HepG2 (cell line): ENCODE measurements around the gene NUDT22. TPM values are rescaled to one million over a fixed set of nuclear protein-coding genes. Genes with fewer than 3 reads are reported as not detected.

Experiments used
- ATAC-seq: fragments of 200-7000 bp; cut with Tn5 transposase; 3 replicates; pipeline ENCODE4 v1.9.1; 2020; ENCODE audit warnings: mild to moderate bottlenecking, moderate library complexity
- BruUV-seq: library from RNA; stranded (reverse); fragments of 400-500 nt; replicated peaks from 2 replicates; lab custom pipeline; 2021; lab: Mats Ljungman, UMichigan
- CTCF ChIA-PET: fragments of 300-600 bp; formaldehyde crosslinking; extraction: SDS; loops from one replicate; lab custom pipeline; 2021; ENCODE audit warnings: low total read pairs, inconsistent platforms, low intra/inter-chr PET ratio; lab: Yijun Ruan, JAX
- POLR2A ChIA-PET: fragments of 350-600 bp; sonication (Branson Sonifier 250); formaldehyde crosslinking; loops from one replicate; lab custom pipeline; 2020; ENCODE audit warnings: antibody characterized with exemption, inconsistent platforms; lab: Yijun Ruan, JAX
- DNase-seq: peaks from one replicate; pipeline ENCODE4 v3.0.0-alpha.2; 2015; ENCODE audit warnings: low spot score
- FAIRE-seq: peaks from 3 replicates; lab custom pipeline; 2011; peaks lifted over from hg19 to GRCh38; lab: Jason Lieb, UNC
- H2AFZ ChIP-seq: one replicate; pipeline ENCODE4 v1.6.1; 2011; ENCODE audit warnings: low read length, inconsistent platforms
- H3K27ac ChIP-seq: fragments of 300-600 bp; 3 replicates; pipeline ENCODE4 v1.8.0; 2011; ENCODE audit warnings: mixed run types, mild to moderate bottlenecking, mixed read lengths, low read length, inconsistent platforms; ENCODE audit not compliant: insufficient read depth; ENCODE audit errors: extremely low read length
- H3K27me3 ChIP-seq, 2 experiments: fragments of 200-600 bp in 1 of 2; 2 replicates in 1 of 2; 3 replicates in 1 of 2; pipeline versions ENCODE4 v1.6.0 to v1.8.0; 2011; ENCODE audit warnings: low read length in 2 of 2, mild to moderate bottlenecking in 2 of 2, moderate library complexity in 2 of 2, inconsistent platforms in 1 of 2; ENCODE audit not compliant: insufficient read depth in 2 of 2, control insufficient read depth in 1 of 2
- H3K36me3 ChIP-seq, 2 experiments: fragments of 200-600 bp in 1 of 2; replicated peaks in 1 of 2; 2 replicates in 1 of 2; 3 replicates in 1 of 2; pipeline versions ENCODE4 v1.5.1 to v1.8.0; 2011; ENCODE audit warnings: low read length in 2 of 2, inconsistent platforms in 1 of 2; ENCODE audit not compliant: insufficient read depth in 2 of 2, control insufficient read depth in 1 of 2
- H3K4me1 ChIP-seq: 2 replicates; pipeline ENCODE4 v1.5.1; 2012; ENCODE audit warnings: low read length, inconsistent platforms; ENCODE audit not compliant: insufficient read depth
- H3K4me2 ChIP-seq: 2 replicates; pipeline ENCODE4 v1.6.0; 2011; ENCODE audit warnings: low read depth, low read length, inconsistent platforms
- H3K4me3 ChIP-seq, 3 experiments: fragments of 200-600 bp in 1 of 3; sonication (generic), shearing (Covaris generic) in 1 of 3; replicated peaks in 1 of 3; 2 replicates each; pipeline ENCODE4 v1.5.1; 2011 to 2016; ENCODE audit warnings: low read length in 3 of 3, inconsistent platforms in 2 of 3, low read depth in 2 of 3, mild to moderate bottlenecking in 2 of 3, control low read depth in 1 of 3, mixed read lengths in 1 of 3; ENCODE audit not compliant: insufficient read depth in 1 of 3
- H3K79me2 ChIP-seq: one replicate; pipeline ENCODE4 v1.6.1; 2011; ENCODE audit warnings: low read length, inconsistent platforms; ENCODE audit not compliant: insufficient read depth
- H3K9ac ChIP-seq: 2 replicates; pipeline ENCODE4 v1.6.0; 2011; ENCODE audit warnings: mild to moderate bottlenecking, low read depth, low read length, inconsistent platforms; ENCODE audit not compliant: insufficient read depth
- H3K9me3 ChIP-seq: 2 replicates; pipeline ENCODE4 v1.5.1; 2012; ENCODE audit warnings: mild to moderate bottlenecking, low read length
- H4K20me1 ChIP-seq: 2 replicates; pipeline ENCODE4 v1.6.0; 2011; ENCODE audit warnings: inconsistent platforms, mild to moderate bottlenecking, low read length, moderate library complexity; ENCODE audit not compliant: insufficient read depth
- CC2D1A ChIP-seq: sonication (generic); formaldehyde crosslinking; IDR thresholded peaks from 2 replicates; pipeline ENCODE4 v1.8.1; 2023; ENCODE audit warnings: mild to moderate bottlenecking, missing genetic modification reagents
- CCAR2 ChIP-seq: fragments of 200-400 bp; formaldehyde crosslinking; optimal IDR thresholded peaks from 2 replicates; pipeline ENCODE3; 2018; ENCODE audit warnings: low read depth, mild to moderate bottlenecking, low read length, moderate library complexity
- ETV6 ChIP-seq: sonication (generic); formaldehyde crosslinking; conservative IDR thresholded peaks from 2 replicates; pipeline ENCODE4 v1.4.0; 2020; ENCODE audit warnings: missing genetic modification reagents
- HMG20B ChIP-seq: conservative IDR thresholded peaks from 2 replicates; pipeline ENCODE4 v1.6.1; 2016; ENCODE audit warnings: missing genetic modification reagents, missing compliant biosample characterization
- KDM1A ChIP-seq: IDR thresholded peaks from 2 replicates; pipeline ENCODE4 v1.6.1; 2016; ENCODE audit warnings: missing compliant biosample characterization
- MIXL1 ChIP-seq: IDR thresholded peaks from 2 replicates; pipeline ENCODE4 v1.6.1; 2016
- MXI1 ChIP-seq: IDR thresholded peaks from 3 replicates; pipeline ENCODE4 v1.6.1; 2012; ENCODE audit warnings: low read depth, low read length, inconsistent platforms, borderline replicate concordance
- NR3C1 ChIP-seq: sonication (generic); formaldehyde crosslinking; IDR thresholded peaks from 2 replicates; pipeline ENCODE4 v1.4.0; 2020; ENCODE audit warnings: missing genetic modification reagents
- POLR2G ChIP-seq: fragments of 200-400 bp; formaldehyde crosslinking; IDR thresholded peaks from 2 replicates; pipeline ENCODE4 v1.6.1; 2018; ENCODE audit warnings: mild to moderate bottlenecking, low read depth, low read length, moderate library complexity
- SETDB1 ChIP-seq: sonication (generic); formaldehyde crosslinking; IDR thresholded peaks from 2 replicates; pipeline ENCODE4 v1.5.1; 2020; ENCODE audit warnings: missing genetic modification reagents, mild to moderate bottlenecking, borderline replicate concordance
- SMARCC2 ChIP-seq: fragments of 450-650 bp; IDR thresholded peaks from 2 replicates; pipeline ENCODE4 v1.6.1; 2017; ENCODE audit warnings: antibody characterized with exemption, mild to moderate bottlenecking
- YEATS4 ChIP-seq: sonication (generic); formaldehyde crosslinking; IDR thresholded peaks from 2 replicates; pipeline ENCODE4 v1.4.0; 2020; ENCODE audit warnings: missing genetic modification reagents, borderline replicate concordance
- ZNF253 ChIP-seq: sonication (generic); formaldehyde crosslinking; IDR thresholded peaks from 2 replicates; pipeline ENCODE4 v1.8.0; 2022; ENCODE audit warnings: mild to moderate bottlenecking, missing genetic modification reagents, borderline replicate concordance
- ZUFSP ChIP-seq: sonication (generic); formaldehyde crosslinking; IDR thresholded peaks from 2 replicates; pipeline ENCODE4 v1.9.0; 2021; ENCODE audit warnings: missing genetic modification reagents, mild to moderate bottlenecking, borderline replicate concordance
- WGBS: methylation state at CpG from one replicate; pipeline ENCODE4 v1.1.6; 2017; ENCODE audit warnings: low lambda C conversion rate; 5-methylcytosine and 5-hydroxymethylcytosine counted together
- in situ Hi-C: cut with HindIII; loops from 2 replicates; pipeline ENCODE4 v1.10.0; 2017; ENCODE audit warnings: low pct_unique_long_range_greater_than_20kb; ENCODE audit not compliant: extremely low pct_ligation_motif_present
- intact Hi-C: fragments of 100-400 bp; cut with micrococcal nuclease; formaldehyde crosslinking; loops from one replicate; pipeline ENCODE4 v1.10.0; 2022; ENCODE audit not compliant: unreplicated experiment
- polyA plus RNA-seq, 8 experiments: library from polyadenylated mRNA; depleted of rRNA in 3 of 8; stranded (reverse) in 7 of 8; unstranded in 1 of 8; fragments of >200 nt; fragmentation: Illumina TruSeq in 4 of 8; extraction: Trizol in 4 of 8; gene quantifications; 2 replicates each; pipeline versions ENCODE4 v1.2.1 to v1.2.3, GENCODE V29; 2011 to 2016; ENCODE audit warnings: low read depth in 4 of 8, missing spikeins in 1 of 8, mixed read lengths in 1 of 8; ENCODE audit not compliant: insufficient read depth in 1 of 8
- total RNA-seq, 5 experiments: library from RNA; depleted of rRNA; stranded (reverse); fragments of >200 nt; fragmentation: Illumina TruSeq; extraction: Trizol; gene quantifications; 2 replicates each; pipeline ENCODE4 v1.2.3, GENCODE V29; 2016; ENCODE audit warnings: low read depth in 1 of 5

NUDT22 gene
- total and polyA plus RNA-seq, 2 of the 13 experiments (the other 11 are each of a cell fraction or from before 2014, with no cell fraction given): 33.5 to 39.8 TPM

GRCh38 chr11:64260147-64260708, 34.2 kb downstream of the NUDT22 start:
- POLR2A ChIA-PET: interaction anchor here (0.9 kb wide), 1 partner anchor 9 kb away, joined by 3 read pairs; no protein-coding TSS in a partner anchor
- peaks cover 14 to 45% of the 10 kb centered on the region in 2 experiments; a peak in 4 of 5 replicates for H3K36me3 ChIP-seq

GRCh38 chr11:64261556-64262080, 35.5 kb downstream of the NUDT22 start:
- no peak for TF ChIP-seq MIXL1 (CRISPR knock-in tag)
- TF ChIP-seq POLR2G: no peak
- no peak for TF ChIP-seq MXI1
- TF ChIP-seq ETV6 (CRISPR knock-in tag): no peak
- TF ChIP-seq NR3C1 (CRISPR knock-in tag): no peak
- TF ChIP-seq YEATS4: no peak
- TF ChIP-seq SETDB1 (CRISPR knock-in tag): no peak
- TF ChIP-seq ZNF253: no peak
- no peak for TF ChIP-seq CCAR2
- TF ChIP-seq SMARCC2: no peak
- TF ChIP-seq, all 625 proteins: peak for 0
- FAIRE-seq (no peak), DNase-seq (no peak), ATAC-seq (no peak)
- intact Hi-C loops: no loop called here
- no peak overlapping the region for H3K9ac ChIP-seq
- no peaks in the 10 kb centered on the region for H3K79me2 ChIP-seq
- ChIA-PET CTCF (no interaction called here), POLR2A (interaction anchor here (0.7 kb wide), 1 partner anchor 9 kb away, joined by 3 read pairs; no protein-coding TSS in a partner anchor)
- H3K4me3 ChIP-seq: no peak overlapping the region
- H3K27ac ChIP-seq: no peak overlapping the region
- H4K20me1 ChIP-seq: no peaks in the 10 kb centered on the region
- H3K27me3 ChIP-seq: no peaks in the 10 kb centered on the region
- no peaks in the 10 kb centered on the region for H3K9me3 ChIP-seq
- in situ Hi-C loops: no loop called here
- no peak overlapping the region for H3K4me2 ChIP-seq
- no peaks in the 10 kb centered on the region for H3K4me1 ChIP-seq
- no TSS peak for BruUV-seq
- WGBS: 96% methylated on average over 11 of the region's 18 CpGs
- H3K36me3 ChIP-seq: peaks cover 10 to 36% of the 10 kb centered on the region in 2 experiments; a peak in 4 of 5 replicates
- no peak overlapping the region for H2AFZ ChIP-seq

More at GRCh38 chr11:64260147-64260708, 34.2 kb downstream of the NUDT22 start:
- CTCF ChIA-PET: no interaction called here
- H2AFZ ChIP-seq: no peak overlapping the region
- no peak overlapping the region for H3K9ac ChIP-seq
- intact Hi-C loops: no loop called here
- H3K9me3 ChIP-seq: no peaks in the 10 kb centered on the region
- 98% methylated on average over 6 of the region's 6 CpGs for WGBS
- H3K27ac ChIP-seq: no peak overlapping the region
- ATAC-seq: no peak
- BruUV-seq: no TSS peak
- no peak overlapping the region for H3K4me3 ChIP-seq
- FAIRE-seq: no peak
- no peaks in the 10 kb centered on the region for H3K27me3 ChIP-seq
- in situ Hi-C loops: no loop called here
- no peaks in the 10 kb centered on the region for H4K20me1 ChIP-seq
- H3K4me2 ChIP-seq: no peak overlapping the region
- no peak for DNase-seq
- H3K4me1 ChIP-seq: no peaks in the 10 kb centered on the region
- H3K79me2 ChIP-seq: no peaks in the 10 kb centered on the region
- TF ChIP-seq CC2D1A (no peak), ZUFSP (no peak), KDM1A (CRISPR knock-in tag) (no peak), HMG20B (CRISPR knock-in tag) (no peak)
